ENCODE measurements around the gene ARHGAP6.

GRCh38 chrX:11371106-11371505, 294.6 kb downstream of the ARHGAP6 start:
- TF ChIP-seq, protein P1, sequence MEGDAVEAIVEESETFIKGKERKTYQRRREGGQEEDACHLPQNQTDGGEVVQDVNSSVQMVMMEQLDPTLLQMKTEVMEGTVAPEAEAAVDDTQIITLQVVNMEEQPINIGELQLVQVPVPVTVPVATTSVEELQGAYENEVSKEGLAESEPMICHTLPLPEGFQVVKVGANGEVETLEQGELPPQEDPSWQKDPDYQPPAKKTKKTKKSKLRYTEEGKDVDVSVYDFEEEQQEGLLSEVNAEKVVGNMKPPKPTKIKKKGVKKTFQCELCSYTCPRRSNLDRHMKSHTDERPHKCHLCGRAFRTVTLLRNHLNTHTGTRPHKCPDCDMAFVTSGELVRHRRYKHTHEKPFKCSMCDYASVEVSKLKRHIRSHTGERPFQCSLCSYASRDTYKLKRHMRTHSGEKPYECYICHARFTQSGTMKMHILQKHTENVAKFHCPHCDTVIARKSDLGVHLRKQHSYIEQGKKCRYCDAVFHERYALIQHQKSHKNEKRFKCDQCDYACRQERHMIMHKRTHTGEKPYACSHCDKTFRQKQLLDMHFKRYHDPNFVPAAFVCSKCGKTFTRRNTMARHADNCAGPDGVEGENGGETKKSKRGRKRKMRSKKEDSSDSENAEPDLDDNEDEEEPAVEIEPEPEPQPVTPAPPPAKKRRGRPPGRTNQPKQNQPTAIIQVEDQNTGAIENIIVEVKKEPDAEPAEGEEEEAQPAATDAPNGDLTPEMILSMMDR (IDR thresholded peaks at IDR 0.05) = no peak
- TF ChIP-seq POLR2A (IDR thresholded peaks at IDR 0.05) = no peak
